Measurements from ENCODE around the gene ADSS1. TPM values are rescaled to one million over a fixed set of nuclear protein-coding genes. Genes with fewer than 3 reads are reported as not detected.

Gene ADSS1
- total RNA-seq, 1 experiment from 2014 or later = 3.2 TPM

DNA sequence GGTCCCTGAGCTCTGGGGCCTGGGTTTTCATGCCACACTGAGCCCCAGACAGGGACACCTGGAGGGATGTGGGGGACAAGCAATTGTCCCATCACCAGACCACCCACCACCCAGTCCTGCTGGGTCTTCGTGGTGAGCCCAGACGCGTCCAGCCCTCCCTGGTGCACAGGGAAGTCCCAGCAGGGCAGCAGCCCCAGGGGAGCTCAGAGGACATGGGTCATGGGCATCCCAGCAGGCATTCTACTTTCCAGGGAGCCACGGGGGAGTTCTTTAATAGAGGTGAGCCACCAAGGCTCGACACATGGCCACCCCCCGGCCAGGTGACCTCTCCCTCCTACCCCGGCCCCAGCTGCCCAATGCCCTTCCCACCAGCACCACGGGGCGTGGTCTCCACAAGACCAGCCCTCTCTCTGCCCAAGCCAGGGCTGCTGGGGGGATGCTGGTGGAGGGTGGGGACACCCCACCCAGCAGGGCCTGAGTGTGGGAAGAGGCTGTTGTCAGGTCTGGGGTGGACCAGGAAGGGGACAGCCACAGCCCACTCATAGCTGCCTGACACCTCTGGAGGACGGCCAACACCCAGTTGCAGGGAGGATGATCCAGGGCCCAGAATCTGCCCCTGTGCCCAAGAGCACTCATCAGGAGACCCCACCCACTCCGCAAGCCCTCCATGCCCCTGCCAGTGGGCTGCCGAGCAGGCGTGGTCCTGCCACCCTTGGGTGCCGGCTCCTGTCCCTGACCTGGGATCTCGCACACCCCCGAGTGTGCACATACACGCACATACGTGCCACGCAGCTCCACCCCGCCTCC is 57.4 kb downstream of the ADSS1 start:
- ChIA-PET CTCF (interaction anchor here (0.6 kb wide), 1 partner anchor 45 kb away, joined by 5 read pairs; no protein-coding TSS in a partner anchor), POLR2A (no interaction called here)
- intact Hi-C loops (cut with micrococcal nuclease; ENCODE audit: unreplicated experiment) = no loop called here
- Mint-ChIP-seq H3K9me3 (ENCODE audit: unreplicated experiment) (no peaks in the 10 kb centered on the region), H3K36me3 (ENCODE audit: insufficient read depth, unreplicated experiment) (peaks cover 17% of the 10 kb centered on the region), H3K4me1 (ENCODE audit: low read depth, unreplicated experiment) (no peaks in the 10 kb centered on the region), H3K27me3 (ENCODE audit: insufficient read depth, unreplicated experiment) (no peaks in the 10 kb centered on the region), H3K27ac (ENCODE audit: unreplicated experiment) (no peak overlapping the region), H3K4me3 (ENCODE audit: unreplicated experiment) (no peak overlapping the region)
- no peak for DNase-seq
- Histone ChIP-seq H3K4me1 (no peaks in the 10 kb centered on the region), H3K9me3 (no peaks in the 10 kb centered on the region), H3K4me3 (ENCODE audit: low read depth, low read length) (no peak overlapping the region), H3K27me3 (replicated peaks; ENCODE audit: control insufficient read depth, insufficient read depth, low read length) (no peaks in the 10 kb centered on the region), H3K36me3 (ENCODE audit: control insufficient read depth, insufficient read depth, low read length) (no peaks in the 10 kb centered on the region; the same call in 1 of the 2 replicates)
- no TSS peak for BruUV-seq (replicated peaks)
- no peak for TF ChIP-seq CTCF (IDR thresholded peaks at IDR 0.05; ENCODE audit: insufficient read depth in 1 of 2, low read depth in 1 of 2, low read length in 1 of 2, severe bottlenecking in 1 of 2, unreplicated experiment in 1 of 2)

GRCh38 chr14:104782086-104782807 is 58.2 kb downstream of the ADSS1 start:
- no peaks in the 10 kb centered on the region for H3K27me3 Mint-ChIP-seq (ENCODE audit: insufficient read depth, unreplicated experiment)
- H3K36me3 ChIP-seq (ENCODE audit: control insufficient read depth, insufficient read depth, low read length) = no peaks in the 10 kb centered on the region; the same call in 1 of the 2 replicates
- CTCF ChIA-PET = interaction anchor here (0.5 to 0.6 kb wide), 2 partner anchors 44 to 114 kb away, joined by 3 to 5 read pairs; no protein-coding TSS in a partner anchor
- H3K4me1 ChIP-seq = no peaks in the 10 kb centered on the region
- intact Hi-C loops (cut with micrococcal nuclease; ENCODE audit: unreplicated experiment) = no loop called here
- no peaks in the 10 kb centered on the region for H3K9me3 Mint-ChIP-seq (ENCODE audit: unreplicated experiment)
- peaks cover 13% of the 10 kb centered on the region for H3K36me3 Mint-ChIP-seq (ENCODE audit: insufficient read depth, unreplicated experiment)
- H3K4me3 Mint-ChIP-seq (ENCODE audit: unreplicated experiment) = no peak overlapping the region
- TF ChIP-seq CTCF (IDR thresholded peaks at IDR 0.05; ENCODE audit: insufficient read depth in 1 of 2, low read depth in 1 of 2, low read length in 1 of 2, severe bottlenecking in 1 of 2, unreplicated experiment in 1 of 2) = no peak
- H3K27me3 ChIP-seq (replicated peaks; ENCODE audit: control insufficient read depth, insufficient read depth, low read length) = no peaks in the 10 kb centered on the region
- H3K27ac Mint-ChIP-seq (ENCODE audit: unreplicated experiment) = no peak overlapping the region
- DNase-seq = no peak
- H3K9me3 ChIP-seq = no peaks in the 10 kb centered on the region
- H3K4me3 ChIP-seq (ENCODE audit: low read depth, low read length) = no peak overlapping the region
- POLR2A ChIA-PET = no interaction called here
- BruUV-seq (replicated peaks) = no TSS peak
- no peaks in the 10 kb centered on the region for H3K4me1 Mint-ChIP-seq (ENCODE audit: low read depth, unreplicated experiment)

- Mint-ChIP-seq H3K4me1 (ENCODE audit: low read depth, unreplicated experiment) (no peaks in the 10 kb centered on the region), H3K27me3 (ENCODE audit: insufficient read depth, unreplicated experiment) (no peaks in the 10 kb centered on the region), H3K9me3 (ENCODE audit: unreplicated experiment) (no peaks in the 10 kb centered on the region), H3K4me3 (ENCODE audit: unreplicated experiment) (no peak overlapping the region), H3K36me3 (ENCODE audit: insufficient read depth, unreplicated experiment) (peaks cover 12% of the 10 kb centered on the region), H3K27ac (ENCODE audit: unreplicated experiment) (no peak overlapping the region)
- TF ChIP-seq CTCF (IDR thresholded peaks at IDR 0.05; ENCODE audit: insufficient read depth in 1 of 2, low read depth in 1 of 2, low read length in 1 of 2, severe bottlenecking in 1 of 2, unreplicated experiment in 1 of 2) = no peak
- POLR2A ChIA-PET = no interaction called here
- no peaks in the 10 kb centered on the region for H3K9me3 ChIP-seq
- no peak for DNase-seq
- CTCF ChIA-PET = interaction anchor here (0.5 kb wide), 1 partner anchor 114 kb away, joined by 3 read pairs; no protein-coding TSS in a partner anchor
- no peak overlapping the region for H3K4me3 ChIP-seq (ENCODE audit: low read depth, low read length)
- no peaks in the 10 kb centered on the region for H3K27me3 ChIP-seq (replicated peaks; ENCODE audit: control insufficient read depth, insufficient read depth, low read length)
- no peaks in the 10 kb centered on the region; the same call in 1 of the 2 replicates for H3K36me3 ChIP-seq (ENCODE audit: control insufficient read depth, insufficient read depth, low read length)
- no peaks in the 10 kb centered on the region for H3K4me1 ChIP-seq
- intact Hi-C loops (cut with micrococcal nuclease; ENCODE audit: unreplicated experiment) = no loop called here
- BruUV-seq (replicated peaks) = no TSS peak
These were observed 58.7 kb downstream of the ADSS1 start for GRCh38 chr14:104782808-104783139.
